GM19238 (cell line): ENCODE results near the gene ZGRF1.
"Not testable (repeated sequence)": the region's sequence is repeated elsewhere in the genome, so short reads cannot be mapped to it uniquely, and the experiment has no call there.

ENCODE experiments used
- DNase-seq: peaks from one replicate; pipeline ENCODE4 v3.0.0; 2011; ENCODE audit warnings: low spot score; ENCODE audit not compliant: insufficient read length

The ZGRF1 gene

GRCh38 chr4:112516066-112516470 lies 120.6 kb downstream of the ZGRF1 start, which contains the start of gene NEUROG2:
Gene NEUROG2 (minus strand): TSS chr4:112516180. CDS start chr4:112515475, 705 bp downstream.
- no peak for DNase-seq

- peak; percentile 41 for DNase-seq
Observed at GRCh38 chr4:112515198-112516065, 121.3 kb downstream of the ZGRF1 start.

- DNase-seq, result no peak
Observed at GRCh38 chr4:112514647-112515197, 122.0 kb downstream of the ZGRF1 start.

GRCh38 chr4:112513971-112514646 lies 122.6 kb downstream of the ZGRF1 start:
- DNase-seq, result no peak

GRCh38 chr4:112511803-112512118 lies 124.9 kb downstream of the ZGRF1 start:
- DNase-seq, result no peak

- DNase-seq, result no peak
Observed at GRCh38 chr4:112511093-112511802, 125.5 kb downstream of the ZGRF1 start.

GRCh38 chr4:112510291-112511092 lies 126.2 kb downstream of the ZGRF1 start:
- DNase-seq, result no peak

GRCh38 chr4:112509243-112510141 lies 127.2 kb downstream of the ZGRF1 start:
- no peak for DNase-seq

- DNase-seq, result no peak
Observed at GRCh38 chr4:112508356-112508755, 128.4 kb downstream of the ZGRF1 start.

GRCh38 chr4:112504807-112505206 lies 131.9 kb downstream of the ZGRF1 start:
- no peak for DNase-seq

- DNase-seq, result no peak
Observed at GRCh38 chr4:112502871-112503270, 133.8 kb downstream of the ZGRF1 start.

GRCh38 chr4:112492321-112492720 lies 144.4 kb downstream of the ZGRF1 start:
- no peak for DNase-seq

- DNase-seq, result not testable (repeated sequence)
Observed at GRCh38 chr4:112490808-112491207, 145.9 kb downstream of the ZGRF1 start.
